Neuronal stem cell (in vitro differentiated cells): Measurements from ENCODE around the gene ADAMTS18.

Experiments
- DNase-seq: peaks from one replicate; pipeline ENCODE4 v3.0.0-alpha.2; 2013; ENCODE audit warnings: low spot score
- H2AFZ ChIP-seq: one replicate; pipeline ENCODE4 v1.6.1; 2013; ENCODE audit warnings: mild to moderate bottlenecking, low read length, inconsistent platforms
- H2AK5ac ChIP-seq: 2 replicates; pipeline ENCODE4 v1.6.1; 2013; ENCODE audit warnings: low read depth, mild to moderate bottlenecking, inconsistent platforms, low read length, moderate library complexity, mixed read lengths
- H2BK120ac ChIP-seq: 2 replicates; pipeline ENCODE4 v1.6.1; 2013; ENCODE audit warnings: low read depth, mild to moderate bottlenecking, inconsistent platforms, low read length, moderate library complexity, mixed read lengths
- H2BK12ac ChIP-seq: one replicate; pipeline ENCODE4 v1.6.1; 2013; ENCODE audit warnings: low read length, inconsistent platforms
- H2BK15ac ChIP-seq: 2 replicates; pipeline ENCODE4 v1.6.1; 2013; ENCODE audit warnings: mild to moderate bottlenecking, low read length, inconsistent platforms, mixed read lengths
- H2BK5ac ChIP-seq: one replicate; pipeline ENCODE4 v1.6.1; 2013; ENCODE audit warnings: inconsistent platforms, mild to moderate bottlenecking, low read length, moderate library complexity
- H3K14ac ChIP-seq: one replicate; pipeline ENCODE4 v1.6.1; 2013; ENCODE audit warnings: low read length, inconsistent platforms
- H3K18ac ChIP-seq: 2 replicates; pipeline ENCODE4 v1.6.1; 2013; ENCODE audit warnings: low read length, inconsistent platforms
- H3K23ac ChIP-seq: 2 replicates; pipeline ENCODE4 v1.6.1; 2013; ENCODE audit warnings: low read depth, mild to moderate bottlenecking, mixed read lengths, low read length, inconsistent platforms; ENCODE audit not compliant: poor library complexity
- H3K27ac ChIP-seq: replicated peaks from 3 replicates; pipeline ENCODE4 v1.5.1; 2013; ENCODE audit warnings: low read length, inconsistent platforms
- H3K27me3 ChIP-seq, 3 experiments: 2 replicates each; pipeline ENCODE4 v1.6.1; 2013; ENCODE audit warnings: low read length in 3 of 3, mild to moderate bottlenecking in 2 of 3, inconsistent platforms in 1 of 3, low read depth in 1 of 3, mixed read lengths in 1 of 3, moderate library complexity in 1 of 3; ENCODE audit not compliant: control insufficient read depth in 3 of 3, insufficient read depth in 3 of 3
- H3K36me3 ChIP-seq, 2 donors: replicated peaks in 1 of 2; 2 replicates each; pipeline ENCODE4 v1.6.1; 2013; ENCODE audit warnings: low read length in 2 of 2; ENCODE audit not compliant: control insufficient read depth in 2 of 2, insufficient read depth in 2 of 2
- H3K4ac ChIP-seq: 2 replicates; pipeline ENCODE4 v1.6.1; 2013; ENCODE audit warnings: inconsistent platforms, mild to moderate bottlenecking, low read length, moderate library complexity
- H3K4me1 ChIP-seq, 2 donors: 1 replicate in 1 of 2; 2 replicates in 1 of 2; pipeline ENCODE4 v1.6.1; 2013; ENCODE audit warnings: low read length in 2 of 2, low read depth in 1 of 2; ENCODE audit not compliant: control insufficient read depth in 2 of 2, insufficient read depth in 1 of 2
- H3K4me2 ChIP-seq: one replicate; pipeline ENCODE4 v1.6.1; 2013; ENCODE audit warnings: mild to moderate bottlenecking, low read length, inconsistent platforms; ENCODE audit not compliant: insufficient read depth, poor library complexity, severe bottlenecking
- H3K4me3 ChIP-seq, 2 donors: 2 replicates each; pipeline ENCODE4 v1.5.1; 2013; ENCODE audit warnings: low read length in 2 of 2, mild to moderate bottlenecking in 2 of 2, inconsistent platforms in 1 of 2, moderate library complexity in 1 of 2
- H3K79me1 ChIP-seq: one replicate; pipeline ENCODE4 v1.6.1; 2013; ENCODE audit warnings: low read depth, mild to moderate bottlenecking, inconsistent platforms, low read length, moderate library complexity
- H3K9ac ChIP-seq: one replicate; pipeline ENCODE4 v1.6.1; 2013; ENCODE audit warnings: mild to moderate bottlenecking, low read depth, low read length, inconsistent platforms; ENCODE audit not compliant: poor library complexity
- H3K9me3 ChIP-seq, 2 donors: replicated peaks in 1 of 2; 2 replicates each; pipeline versions ENCODE3 to v1.6.1; 2013; ENCODE audit warnings: low read length in 2 of 2, mild to moderate bottlenecking in 2 of 2, inconsistent platforms in 1 of 2, low read depth in 1 of 2, mixed read lengths in 1 of 2, moderate library complexity in 1 of 2; ENCODE audit not compliant: control insufficient read depth in 2 of 2, insufficient read depth in 1 of 2
- H4K8ac ChIP-seq: one replicate; pipeline ENCODE4 v1.6.1; 2013; ENCODE audit warnings: low read depth, mild to moderate bottlenecking, inconsistent platforms, low read length, moderate library complexity
- H4K91ac ChIP-seq: one replicate; pipeline ENCODE4 v1.6.1; 2013; ENCODE audit warnings: low read length, low read depth, mild to moderate bottlenecking, inconsistent platforms; ENCODE audit not compliant: poor library complexity
- WGBS, 2 donors: extraction: QIAGEN DNeasy Blood & Tissue Kit; methylation state at CpG; one replicate each; pipeline ENCODE4 v1.1.7; 2013; ENCODE audit warnings: missing lambda C conversion rate in 2 of 2, mixed read lengths in 1 of 2; ENCODE audit not compliant: insufficient read length in 2 of 2, insufficient replicate concordance in 1 of 2; ENCODE audit errors: extremely low coverage in 2 of 2; 5-methylcytosine and 5-hydroxymethylcytosine counted together

Gene ADAMTS18

GRCh38 chr16:77344341-77344740, 90.5 kb downstream of the ADAMTS18 start:
- Histone ChIP-seq H3K4ac (no peak overlapping the region), H2BK12ac (no peak overlapping the region), H3K4me1 (no peaks in the 10 kb centered on the region), H3K23ac (no peak overlapping the region), H2AFZ (no peak overlapping the region), H3K14ac (no peak overlapping the region), H4K8ac (no peak overlapping the region), H3K27me3 (no peaks in the 10 kb centered on the region), H3K27ac (no peak overlapping the region), H3K18ac (no peak overlapping the region), H3K9me3 (no peaks in the 10 kb centered on the region), H4K91ac (no peak overlapping the region), H2BK15ac (no peak overlapping the region), H2BK120ac (no peak overlapping the region), H3K79me1 (no peaks in the 10 kb centered on the region), H3K4me2 (no peak overlapping the region), H3K4me3 (no peak overlapping the region), H2BK5ac (no peak overlapping the region), H3K9ac (no peak overlapping the region), H3K36me3 (no peaks in the 10 kb centered on the region), H2AK5ac (no peak overlapping the region)
- WGBS, 2 donors, result no CpG with 5 or more reads among the region's 6 CpGs
- no peak for DNase-seq

DNA sequence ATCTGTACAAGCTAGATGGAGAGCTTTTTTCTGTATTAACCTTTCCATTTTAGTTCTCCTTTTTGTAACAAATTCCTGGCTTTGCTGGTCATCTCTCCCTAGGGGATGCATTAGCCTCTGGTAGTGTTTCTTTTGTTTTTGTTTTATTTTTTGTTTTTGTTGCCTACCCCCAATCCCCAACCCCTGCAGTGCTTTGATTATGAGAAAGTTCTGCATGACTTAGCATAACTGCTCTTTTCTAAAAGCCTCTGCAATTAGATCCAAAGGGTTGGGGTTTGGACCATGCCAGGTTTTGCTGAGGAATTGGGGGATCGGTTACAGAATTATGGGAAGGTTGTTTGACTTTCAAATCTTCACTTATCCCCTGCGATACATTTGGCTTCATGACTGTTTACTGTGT, 98.2 kb downstream of the ADAMTS18 start:
- no peak overlapping the region for H3K4me2 ChIP-seq
- H3K4me1 ChIP-seq, result peaks cover 0 to 12% of the 10 kb centered on the region in 2 donors
- no peak overlapping the region for H4K8ac ChIP-seq
- H3K27me3 ChIP-seq, result peaks cover 0 to under 1% (median 0%) of the 10 kb centered on the region in 3 experiments
- no CpG with 5 or more reads among the region's 2 CpGs for WGBS, 2 donors
- no peaks in the 10 kb centered on the region for H3K79me1 ChIP-seq
- no peaks in the 10 kb centered on the region for H3K9me3 ChIP-seq
- H2BK12ac ChIP-seq, result no peak overlapping the region
- H2AFZ ChIP-seq, result no peak overlapping the region
- H2BK15ac ChIP-seq, result no peak overlapping the region
- no peak overlapping the region for H3K9ac ChIP-seq
- no peak overlapping the region for H3K4ac ChIP-seq
- no peak overlapping the region for H2BK5ac ChIP-seq
- H4K91ac ChIP-seq, result no peak overlapping the region
- no peak overlapping the region for H3K4me3 ChIP-seq
- no peak overlapping the region for H3K18ac ChIP-seq
- no peak overlapping the region for H3K23ac ChIP-seq
- no peak overlapping the region for H2AK5ac ChIP-seq
- no peak overlapping the region for H2BK120ac ChIP-seq
- no peaks in the 10 kb centered on the region for H3K36me3 ChIP-seq
- no peak overlapping the region for H3K27ac ChIP-seq
- no peak overlapping the region for H3K14ac ChIP-seq
- DNase-seq, result peak; percentile 11

- Histone ChIP-seq H2BK15ac (no peak overlapping the region), H3K9me3 (no peaks in the 10 kb centered on the region), H2AK5ac (no peak overlapping the region), H3K27ac (no peak overlapping the region), H3K4me2 (no peak overlapping the region), H2BK5ac (no peak overlapping the region), H4K8ac (no peak overlapping the region), H3K79me1 (no peaks in the 10 kb centered on the region), H3K9ac (no peak overlapping the region), H2AFZ (no peak overlapping the region), H3K4me3 (no peak overlapping the region), H3K27me3 (peaks cover 0 to 2% (median 0%) of the 10 kb centered on the region in 3 experiments), H2BK12ac (no peak overlapping the region), H3K4me1 (peaks cover 0 to 13% of the 10 kb centered on the region in 2 donors), H3K36me3 (no peaks in the 10 kb centered on the region), H3K14ac (no peak overlapping the region), H3K4ac (no peak overlapping the region), H4K91ac (no peak overlapping the region), H2BK120ac (no peak overlapping the region), H3K18ac (no peak overlapping the region), H3K23ac (no peak overlapping the region)
- no peak for DNase-seq
- WGBS, 2 donors, result no CpG with 5 or more reads among the region's 12 CpGs
Observed at GRCh38 chr16:77335652-77336234, 99.1 kb downstream of the ADAMTS18 start.

- Histone ChIP-seq H3K4me3 (no peak overlapping the region), H3K27me3 (peaks cover 0 to 2% (median 0%) of the 10 kb centered on the region in 3 experiments), H3K36me3 (no peaks in the 10 kb centered on the region), H4K8ac (no peak overlapping the region), H3K23ac (no peak overlapping the region), H4K91ac (no peak overlapping the region), H2BK5ac (no peak overlapping the region), H2BK12ac (no peak overlapping the region), H3K18ac (no peak overlapping the region), H3K4me2 (no peak overlapping the region), H2AFZ (no peak overlapping the region), H3K9me3 (no peaks in the 10 kb centered on the region), H3K79me1 (no peaks in the 10 kb centered on the region), H3K9ac (no peak overlapping the region), H2BK120ac (no peak overlapping the region), H3K27ac (no peak overlapping the region), H2BK15ac (no peak overlapping the region), H2AK5ac (no peak overlapping the region), H3K14ac (no peak overlapping the region), H3K4me1 (peaks cover 0 to 14% of the 10 kb centered on the region in 2 donors), H3K4ac (no peak overlapping the region)
- DNase-seq, result no peak
- WGBS, 2 donors, result no CpG with 5 or more reads among the region's 5 CpGs
Observed at GRCh38 chr16:77332792-77333191, 102.0 kb downstream of the ADAMTS18 start.
